ENCODE data around the gene PRPF6.

- TF ChIP-seq, protein P1, sequence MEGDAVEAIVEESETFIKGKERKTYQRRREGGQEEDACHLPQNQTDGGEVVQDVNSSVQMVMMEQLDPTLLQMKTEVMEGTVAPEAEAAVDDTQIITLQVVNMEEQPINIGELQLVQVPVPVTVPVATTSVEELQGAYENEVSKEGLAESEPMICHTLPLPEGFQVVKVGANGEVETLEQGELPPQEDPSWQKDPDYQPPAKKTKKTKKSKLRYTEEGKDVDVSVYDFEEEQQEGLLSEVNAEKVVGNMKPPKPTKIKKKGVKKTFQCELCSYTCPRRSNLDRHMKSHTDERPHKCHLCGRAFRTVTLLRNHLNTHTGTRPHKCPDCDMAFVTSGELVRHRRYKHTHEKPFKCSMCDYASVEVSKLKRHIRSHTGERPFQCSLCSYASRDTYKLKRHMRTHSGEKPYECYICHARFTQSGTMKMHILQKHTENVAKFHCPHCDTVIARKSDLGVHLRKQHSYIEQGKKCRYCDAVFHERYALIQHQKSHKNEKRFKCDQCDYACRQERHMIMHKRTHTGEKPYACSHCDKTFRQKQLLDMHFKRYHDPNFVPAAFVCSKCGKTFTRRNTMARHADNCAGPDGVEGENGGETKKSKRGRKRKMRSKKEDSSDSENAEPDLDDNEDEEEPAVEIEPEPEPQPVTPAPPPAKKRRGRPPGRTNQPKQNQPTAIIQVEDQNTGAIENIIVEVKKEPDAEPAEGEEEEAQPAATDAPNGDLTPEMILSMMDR (IDR thresholded peaks at IDR 0.05; ENCODE audit: poor library complexity, severe bottlenecking) = no peak
- TF ChIP-seq POLR2AphosphoS5 (IDR thresholded peaks at IDR 0.05) = no peak
- TF ChIP-seq SMC3 (conservative IDR thresholded peaks at IDR 0.05; ENCODE audit: poor library complexity) = no peak
- TF ChIP-seq TAF1 (IDR thresholded peaks at IDR 0.05; ENCODE audit: low read depth) = no peak
- no peak for TF ChIP-seq REST (IDR thresholded peaks at IDR 0.05; ENCODE audit: borderline replicate concordance)
- no peak for TF ChIP-seq EP300 (conservative IDR thresholded peaks at IDR 0.05; ENCODE audit: poor library complexity, severe bottlenecking)
- no peak for TF ChIP-seq RAD21 (conservative IDR thresholded peaks at IDR 0.05)
Measured at GRCh38 chr20:64065974-64066343, 85.0 kb downstream of the PRPF6 start.
